ENCODE data around the gene STPG4. TPM values are rescaled to one million over a fixed set of nuclear protein-coding genes. Genes with fewer than 3 reads are reported as not detected.
A peak's percentile ranks its signal among the peaks of the same experiment; 100 is the strongest.

Gene STPG4
- total and polyA plus RNA-seq, 2 donors: 0.41 TPM; not detected in 1

DNA sequence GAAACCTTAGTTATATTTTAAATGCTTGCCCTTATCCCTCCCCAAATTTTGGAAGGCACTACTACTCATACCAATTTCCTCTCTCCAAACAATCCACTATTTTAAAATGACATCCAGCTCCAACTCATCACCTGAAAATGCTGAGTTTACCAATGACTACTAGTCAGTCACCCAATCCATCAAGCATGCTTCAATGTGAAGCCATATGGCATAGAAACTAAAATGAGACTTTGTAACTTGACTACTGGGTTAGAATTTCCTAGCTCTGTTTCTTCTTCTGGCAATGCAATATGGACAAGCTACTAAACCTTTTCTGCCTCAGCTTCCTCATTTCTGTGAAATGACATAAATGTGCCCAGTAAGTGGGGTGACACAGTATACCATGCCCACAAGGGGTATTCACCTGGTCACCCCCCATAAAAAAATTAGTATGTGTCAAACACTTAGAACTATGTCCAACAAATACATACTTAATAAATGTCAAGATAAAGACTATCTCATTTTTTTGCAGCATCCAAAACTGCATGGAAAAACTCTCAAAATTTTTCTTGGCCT lies 10.0 kb upstream of the STPG4 start:
- Histone ChIP-seq H3K4me3 (ENCODE audit: low read depth, low read length) (no peak overlapping the region), H3K27ac (ENCODE audit: low read depth) (no peak overlapping the region), H3K36me3 (ENCODE audit: insufficient read depth) (peaks cover 2% of the 10 kb centered on the region), H3K4me1 (ENCODE audit: insufficient read depth) (no peaks in the 10 kb centered on the region)
- no peak for DNase-seq (ENCODE audit: extremely low spot score)

DNA sequence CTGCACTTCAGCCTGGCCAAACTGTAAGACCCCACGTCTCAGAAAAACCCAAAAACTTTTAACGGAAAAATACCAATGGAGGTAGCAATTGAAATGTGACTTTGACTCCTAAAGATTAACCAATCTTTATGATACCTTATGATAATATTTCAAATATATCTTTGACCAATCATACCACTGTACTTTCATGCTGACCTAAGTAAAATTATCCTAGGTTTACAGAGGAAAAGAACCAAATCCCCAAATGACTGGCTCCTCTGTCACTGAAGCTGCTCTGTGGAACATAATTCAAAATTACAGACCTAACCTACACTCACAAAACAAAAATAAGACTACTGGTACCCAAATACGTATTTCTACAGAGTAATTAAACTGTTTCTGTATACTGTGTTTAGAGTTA lies 7.7 kb upstream of the STPG4 start:
- no peak for DNase-seq (ENCODE audit: extremely low spot score)
- Histone ChIP-seq H3K4me1 (ENCODE audit: insufficient read depth) (no peaks in the 10 kb centered on the region), H3K27ac (ENCODE audit: low read depth) (no peak overlapping the region), H3K36me3 (ENCODE audit: insufficient read depth) (peaks cover 8% of the 10 kb centered on the region), H3K4me3 (ENCODE audit: low read depth, low read length) (no peak overlapping the region)
- WGBS: 80% methylated on average over 3 of the region's 3 CpGs

DNA sequence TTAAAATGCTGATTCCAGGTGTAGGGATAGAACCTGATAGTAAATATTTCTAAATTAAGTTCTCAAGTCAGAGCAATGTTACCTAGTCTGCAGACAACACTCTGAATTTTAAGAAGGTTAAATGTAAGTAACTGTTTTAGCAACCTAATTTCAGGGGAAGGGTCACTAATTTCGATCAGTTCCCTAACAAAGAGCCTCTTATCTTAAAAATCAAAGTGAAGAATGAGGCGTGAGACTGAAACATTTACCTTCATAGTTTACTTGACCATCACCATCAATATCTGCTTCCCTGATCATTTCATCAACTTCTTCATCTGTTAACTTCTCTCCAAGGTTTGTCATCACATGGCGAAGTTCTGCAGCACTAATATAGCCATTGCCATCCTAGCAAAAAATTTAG lies 6.4 kb upstream of the STPG4 start:
- no peak for DNase-seq (ENCODE audit: extremely low spot score)
- no peak overlapping the region for H3K27ac ChIP-seq (ENCODE audit: low read depth)
- 93% methylated on average over 3 of the region's 3 CpGs for WGBS
- H3K4me3 ChIP-seq (ENCODE audit: low read depth, low read length): no peak overlapping the region
- H3K4me1 ChIP-seq (ENCODE audit: insufficient read depth): no peaks in the 10 kb centered on the region
- peaks cover 8% of the 10 kb centered on the region for H3K36me3 ChIP-seq (ENCODE audit: insufficient read depth)

DNA sequence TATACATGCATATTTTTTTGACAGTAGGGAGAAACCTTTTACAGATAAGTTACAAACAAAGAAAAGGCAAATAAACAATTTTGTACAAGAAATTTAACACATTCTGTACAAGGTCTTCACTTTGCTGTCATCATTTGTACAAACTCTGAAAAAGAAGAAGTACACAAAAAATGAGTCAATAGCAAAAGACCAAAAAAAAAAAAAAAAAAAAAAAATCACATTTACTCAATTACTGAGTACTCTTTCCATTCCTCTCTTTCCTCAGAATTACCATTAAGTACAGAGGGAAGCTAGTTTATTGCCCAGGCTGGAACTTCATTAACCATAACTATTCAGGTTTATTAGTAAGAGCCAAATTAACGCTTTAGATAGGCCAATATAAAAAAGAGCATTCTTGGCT lies 5.6 kb upstream of the STPG4 start:
- 96% methylated on average over 1 of the region's 1 CpG for WGBS

DNA sequence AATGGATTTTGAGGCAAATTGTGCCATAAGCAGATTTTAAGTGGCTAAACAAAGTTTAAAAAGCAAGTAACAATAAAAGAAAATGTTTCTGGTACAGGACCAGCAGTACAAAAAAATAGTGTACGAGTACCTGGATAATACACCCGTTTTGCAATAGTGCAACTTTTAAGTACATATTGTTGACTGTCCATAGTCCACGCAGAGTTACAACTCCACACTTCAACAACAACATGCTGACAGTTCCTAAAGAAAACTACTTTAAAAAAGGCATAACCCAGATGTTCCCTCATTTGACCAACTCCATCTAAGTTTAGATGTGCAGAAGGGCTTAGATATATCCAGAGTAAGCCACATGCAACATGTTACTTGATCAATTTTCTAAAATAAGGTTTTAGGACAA lies 5.1 kb upstream of the STPG4 start:
- WGBS: 93% methylated on average over 3 of the region's 3 CpGs
- H3K36me3 ChIP-seq (ENCODE audit: insufficient read depth): peaks cover 8% of the 10 kb centered on the region
- H3K4me1 ChIP-seq (ENCODE audit: insufficient read depth): no peaks in the 10 kb centered on the region
- H3K27ac ChIP-seq (ENCODE audit: low read depth): peak overlapping the region; percentile 38
- DNase-seq (ENCODE audit: extremely low spot score): no peak
- H3K4me3 ChIP-seq (ENCODE audit: low read depth, low read length): no peak overlapping the region

More for the DNA sequence above, 5.6 kb upstream of the STPG4 start:
- H3K4me1 ChIP-seq (ENCODE audit: insufficient read depth): no peaks in the 10 kb centered on the region
- DNase-seq (ENCODE audit: extremely low spot score): no peak
- H3K36me3 ChIP-seq (ENCODE audit: insufficient read depth): peaks cover 8% of the 10 kb centered on the region
- no peak overlapping the region for H3K27ac ChIP-seq (ENCODE audit: low read depth)
- H3K4me3 ChIP-seq (ENCODE audit: low read depth, low read length): no peak overlapping the region

DNA sequence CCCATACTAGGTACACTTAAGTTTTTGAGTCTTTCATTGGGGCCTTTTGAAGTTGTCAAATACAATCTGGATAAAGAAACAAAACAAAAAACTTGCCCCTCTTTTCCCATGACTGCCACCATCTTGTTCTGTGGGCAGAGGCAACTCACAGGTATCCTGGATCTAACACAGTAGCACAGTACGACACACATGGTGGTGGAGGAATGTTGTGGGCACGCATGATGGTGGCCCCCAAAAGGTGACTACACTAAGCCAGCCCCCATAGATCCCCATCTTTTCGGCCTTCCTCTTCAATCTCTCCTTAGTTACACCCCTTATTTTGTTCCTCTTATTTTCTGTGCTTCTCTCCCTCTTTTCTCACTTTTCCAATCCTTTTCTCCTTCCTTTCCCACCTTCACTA lies 4.5 kb upstream of the STPG4 start:
- peaks cover 8% of the 10 kb centered on the region for H3K36me3 ChIP-seq (ENCODE audit: insufficient read depth)
- no peak for DNase-seq (ENCODE audit: extremely low spot score)
- no peaks in the 10 kb centered on the region for H3K4me1 ChIP-seq (ENCODE audit: insufficient read depth)
- H3K4me3 ChIP-seq (ENCODE audit: low read depth, low read length): no peak overlapping the region
- H3K27ac ChIP-seq (ENCODE audit: low read depth): no peak overlapping the region
- 96% methylated on average over 3 of the region's 3 CpGs for WGBS

DNA sequence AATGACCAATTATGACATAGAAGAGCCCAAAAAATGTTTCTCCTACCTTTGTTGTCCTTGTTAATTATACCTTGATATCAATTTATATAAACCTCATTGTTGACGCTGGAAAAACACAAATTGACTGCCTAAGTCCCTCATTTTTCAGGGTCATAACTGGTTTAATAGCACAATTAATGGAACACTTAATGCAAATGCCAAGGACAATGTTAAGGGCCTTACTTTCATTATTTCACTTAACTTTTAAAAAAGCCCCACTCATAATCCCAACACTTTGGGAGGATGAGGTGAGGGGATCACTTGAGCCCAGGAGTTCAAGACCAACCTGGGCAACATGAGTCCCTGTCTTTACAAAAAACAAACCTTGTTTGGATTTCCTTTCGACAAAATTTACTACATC lies 3.5 kb upstream of the STPG4 start:
- DNase-seq (ENCODE audit: extremely low spot score): no peak
- H3K4me1 ChIP-seq (ENCODE audit: insufficient read depth): no peaks in the 10 kb centered on the region
- WGBS: 94% methylated on average over 2 of the region's 2 CpGs
- H3K27ac ChIP-seq (ENCODE audit: low read depth): no peak overlapping the region
- peaks cover 8% of the 10 kb centered on the region for H3K36me3 ChIP-seq (ENCODE audit: insufficient read depth)
- H3K4me3 ChIP-seq (ENCODE audit: low read depth, low read length): no peak overlapping the region

DNA sequence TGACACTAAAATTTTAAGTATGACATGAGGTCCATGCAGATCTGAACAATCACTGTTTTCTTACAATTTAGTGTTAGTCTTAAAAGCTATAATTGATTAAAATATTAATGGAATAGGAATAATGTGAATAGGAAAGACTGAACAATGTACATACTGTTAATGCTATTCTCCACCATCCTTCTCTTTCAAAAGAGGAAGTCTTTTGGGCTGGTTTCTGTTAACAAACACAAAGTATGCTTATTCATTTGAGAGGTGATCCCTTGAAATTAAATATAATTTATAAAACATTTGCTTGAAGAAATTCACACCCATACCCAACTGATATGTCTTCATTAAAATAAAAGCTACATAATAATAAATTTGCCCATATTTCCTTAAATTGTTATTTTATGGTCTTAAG lies 2.3 kb downstream of the STPG4 start:
- Histone ChIP-seq H3K27ac (ENCODE audit: low read depth) (no peak overlapping the region), H3K4me3 (ENCODE audit: low read depth, low read length) (no peak overlapping the region), H3K4me1 (ENCODE audit: insufficient read depth) (no peaks in the 10 kb centered on the region), H3K36me3 (ENCODE audit: insufficient read depth) (no peaks in the 10 kb centered on the region)
- no peak for DNase-seq (ENCODE audit: extremely low spot score)

DNA sequence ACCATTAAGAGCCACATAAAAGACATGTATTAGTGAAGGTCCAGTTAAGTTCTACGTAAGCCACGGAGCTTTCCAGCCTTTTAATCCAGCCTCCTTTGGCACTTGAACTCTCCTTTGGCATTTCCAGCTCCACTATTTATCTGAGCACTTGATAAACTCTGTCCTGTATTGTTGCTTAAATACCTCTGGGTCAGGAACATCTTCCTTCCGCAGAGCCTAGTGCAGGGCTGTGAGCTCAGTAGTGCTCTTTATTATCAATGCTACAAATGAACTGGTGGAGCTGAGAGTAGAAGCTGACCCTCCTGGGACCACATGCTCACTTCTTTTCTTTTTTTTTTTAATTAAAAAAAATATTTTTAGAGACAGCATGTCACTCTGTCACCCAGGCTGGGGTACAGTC lies 4.9 kb downstream of the STPG4 start:
- 95% methylated on average over 3 of the region's 3 CpGs for WGBS
- H3K4me1 ChIP-seq (ENCODE audit: insufficient read depth): no peaks in the 10 kb centered on the region
- H3K36me3 ChIP-seq (ENCODE audit: insufficient read depth): no peaks in the 10 kb centered on the region
- H3K27ac ChIP-seq (ENCODE audit: low read depth): no peak overlapping the region
- no peak overlapping the region for H3K4me3 ChIP-seq (ENCODE audit: low read depth, low read length)
- DNase-seq (ENCODE audit: extremely low spot score): no peak

DNA sequence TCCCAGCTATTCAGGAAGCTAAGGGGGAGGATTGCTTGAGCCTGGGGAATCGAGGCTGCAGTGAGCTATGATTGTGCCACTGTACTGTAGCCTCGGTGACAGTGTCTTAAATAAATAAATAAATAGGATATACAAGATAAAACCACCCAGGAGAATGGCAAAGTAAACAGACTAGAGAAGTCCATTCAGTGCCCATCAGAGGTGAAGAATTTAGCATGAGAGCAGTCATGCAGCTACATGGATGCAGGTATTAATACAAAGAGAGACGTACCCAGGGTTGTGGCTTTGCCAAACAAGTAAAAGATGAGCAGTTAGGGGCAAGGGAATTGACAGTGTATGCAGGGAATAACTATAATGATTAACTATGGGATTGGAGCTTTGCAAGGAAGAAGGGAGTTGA lies 8.1 kb downstream of the STPG4 start:
- no peaks in the 10 kb centered on the region for H3K4me1 ChIP-seq (ENCODE audit: insufficient read depth)
- no peak overlapping the region for H3K27ac ChIP-seq (ENCODE audit: low read depth)
- 95% methylated on average over 3 of the region's 3 CpGs for WGBS
- no peaks in the 10 kb centered on the region for H3K36me3 ChIP-seq (ENCODE audit: insufficient read depth)
- DNase-seq (ENCODE audit: extremely low spot score): no peak
- no peak overlapping the region for H3K4me3 ChIP-seq (ENCODE audit: low read depth, low read length)

DNA sequence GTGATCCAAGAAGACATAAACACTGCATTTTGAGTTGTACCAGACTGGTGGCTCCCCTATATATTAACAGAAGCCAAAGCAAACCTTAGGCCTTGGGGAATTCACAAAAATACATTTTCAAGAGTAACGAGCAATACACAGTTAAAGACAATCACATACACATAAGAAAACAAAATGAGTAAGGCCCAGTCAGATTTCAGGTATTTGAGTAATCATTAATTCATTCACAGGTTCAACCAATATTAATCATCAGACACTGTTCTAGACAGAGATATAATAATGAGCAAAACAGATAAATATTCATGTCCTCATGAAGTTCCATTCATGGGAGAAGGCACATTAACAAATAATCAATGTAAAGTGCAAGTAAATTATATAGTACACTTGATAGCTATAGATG lies 9.6 kb downstream of the STPG4 start:
- Histone ChIP-seq H3K36me3 (ENCODE audit: insufficient read depth) (no peaks in the 10 kb centered on the region), H3K4me3 (ENCODE audit: low read depth, low read length) (no peak overlapping the region), H3K4me1 (ENCODE audit: insufficient read depth) (peaks cover 1% of the 10 kb centered on the region), H3K27ac (ENCODE audit: low read depth) (no peak overlapping the region)
- no peak for DNase-seq (ENCODE audit: extremely low spot score)
- 87% methylated on average over 1 of the region's 1 CpG for WGBS

DNA sequence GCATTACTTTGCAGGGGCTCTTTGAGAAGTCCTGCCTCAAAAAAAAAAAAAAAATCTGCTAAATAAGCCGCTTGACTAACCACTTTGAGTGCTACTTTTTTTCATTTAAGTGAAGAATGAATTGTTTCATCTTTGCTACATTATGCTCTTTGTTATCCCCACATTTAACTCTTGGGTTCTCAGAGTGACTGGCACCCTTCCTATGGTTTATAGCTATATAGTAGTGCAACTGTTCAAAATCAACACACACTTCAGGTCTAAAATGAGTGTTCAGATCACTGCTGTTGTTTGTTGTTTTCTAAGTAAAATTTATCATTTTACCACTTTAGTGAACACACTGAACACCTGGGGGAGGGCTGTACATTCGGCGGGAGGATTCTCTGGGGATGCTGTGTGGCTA lies 13.6 kb downstream of the STPG4 start:
- Histone ChIP-seq H3K4me1 (ENCODE audit: insufficient read depth) (peaks cover 1% of the 10 kb centered on the region), H3K27ac (ENCODE audit: low read depth) (no peak overlapping the region), H3K4me3 (ENCODE audit: low read depth, low read length) (no peak overlapping the region), H3K36me3 (ENCODE audit: insufficient read depth) (no peaks in the 10 kb centered on the region)
- 93% methylated on average over 3 of the region's 3 CpGs for WGBS
- no peak for DNase-seq (ENCODE audit: extremely low spot score)

DNA sequence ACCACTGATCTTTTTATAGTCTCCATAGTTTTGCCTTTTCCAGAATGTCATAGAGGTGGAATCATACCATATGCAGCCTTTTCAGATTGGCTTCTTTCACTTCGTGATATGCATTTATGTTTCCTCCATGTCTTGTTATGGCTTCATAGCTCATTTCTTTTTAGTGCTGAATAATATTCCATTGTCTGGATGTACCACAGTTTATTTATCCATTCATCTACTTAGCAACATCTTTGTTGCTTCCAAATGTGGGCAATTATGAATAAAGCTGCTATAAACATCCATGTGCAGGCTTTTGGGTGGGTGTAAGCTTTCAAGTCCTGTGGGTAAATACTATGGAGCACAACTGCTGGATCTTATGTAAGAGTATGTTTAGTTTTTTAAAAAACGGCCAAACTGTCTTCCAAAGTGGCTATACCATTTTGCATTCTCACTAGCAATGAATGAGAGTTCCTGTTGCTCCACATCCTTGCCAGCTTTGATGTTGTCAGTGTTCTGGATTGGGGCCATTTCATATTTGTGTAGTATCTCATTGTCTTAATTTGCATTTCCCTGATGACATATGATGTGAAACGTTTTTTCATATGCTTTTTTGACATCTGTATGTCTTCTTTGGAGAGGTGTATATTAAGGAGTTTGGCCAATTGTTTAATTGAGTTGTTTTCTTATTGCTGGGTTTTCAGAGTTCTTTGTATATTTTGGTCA lies 20.6 kb downstream of the STPG4 start:
- WGBS: 83% methylated on average over 3 of the region's 3 CpGs
- Histone ChIP-seq H3K27ac (ENCODE audit: low read depth) (no peak overlapping the region), H3K4me1 (ENCODE audit: insufficient read depth) (no peaks in the 10 kb centered on the region), H3K36me3 (ENCODE audit: insufficient read depth) (no peaks in the 10 kb centered on the region), H3K4me3 (ENCODE audit: low read depth, low read length) (no peak overlapping the region)
- no peak for DNase-seq (ENCODE audit: extremely low spot score)

DNA sequence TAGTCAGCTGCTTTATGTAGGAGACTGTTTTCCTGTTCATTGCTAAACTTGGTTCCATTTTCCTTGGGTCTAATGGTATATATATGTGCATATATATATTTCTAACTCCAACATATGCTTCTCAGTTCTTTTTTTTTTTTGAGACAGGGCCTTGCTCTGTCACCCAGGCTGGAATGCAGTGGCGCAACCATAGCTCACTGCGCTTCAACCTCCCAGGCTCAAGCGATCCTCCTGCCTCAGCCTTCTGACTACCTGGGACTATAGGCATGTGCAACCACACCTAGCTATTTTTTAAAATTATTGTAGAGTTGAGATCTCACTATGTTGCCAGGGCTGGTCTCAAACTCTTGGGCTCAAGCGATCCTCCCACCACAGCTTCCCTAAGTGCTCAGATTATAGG lies 22.1 kb downstream of the STPG4 start:
- no peak for DNase-seq (ENCODE audit: extremely low spot score)
- WGBS: 94% methylated on average over 4 of the region's 4 CpGs
- no peaks in the 10 kb centered on the region for H3K36me3 ChIP-seq (ENCODE audit: insufficient read depth)
- no peaks in the 10 kb centered on the region for H3K4me1 ChIP-seq (ENCODE audit: insufficient read depth)
- no peak overlapping the region for H3K27ac ChIP-seq (ENCODE audit: low read depth)
- no peak overlapping the region for H3K4me3 ChIP-seq (ENCODE audit: low read depth, low read length)

All from urinary bladder (tissue), 4 donors.